ENCODE data around the gene DIPK2B. TPM values are rescaled to one million over a fixed set of nuclear protein-coding genes. Genes with fewer than 3 reads are reported as not detected.

Gene DIPK2B
- total and polyA plus RNA-seq, 2 of the 4 experiments (the other 2 are of a cell fraction), result not detected

- Histone ChIP-seq H2AFZ (replicated peaks; ENCODE audit: low read length, poor library complexity) (no peak overlapping the region), H2AK5ac (ENCODE audit: low read depth, low read length) (no peak overlapping the region), H3K4me2 (ENCODE audit: low read depth, low read length) (no peak overlapping the region), H3K9ac (ENCODE audit: low read depth, low read length) (no peak overlapping the region), H3K14ac (replicated peaks; ENCODE audit: low read depth, low read length) (no peak overlapping the region), H2BK5ac (ENCODE audit: low read depth, low read length, poor library complexity, severe bottlenecking) (no peak overlapping the region), H3K79me1 (ENCODE audit: low read depth in 1 of 2, low read length in 2 of 2) (no peaks in the 10 kb centered on the region), H2BK120ac (ENCODE audit: low read depth, low read length) (no peak overlapping the region), H2BK15ac (ENCODE audit: low read depth, low read length) (no peak overlapping the region), H4K91ac (ENCODE audit: insufficient read depth, low read depth, low read length) (no peak overlapping the region), H3K27me3 (ENCODE audit: control insufficient read depth, insufficient read depth, low read length) (peaks cover 30% of the 10 kb centered on the region), H2AK9ac (replicated peaks; ENCODE audit: low read depth, low read length, poor library complexity) (no peak overlapping the region), H3K9me3 (ENCODE audit: control insufficient read depth, insufficient read depth, low read length) (no peaks in the 10 kb centered on the region; the same call in 1 of the 2 replicates), H3K4me3 (ENCODE audit: insufficient read depth, low read depth, low read length) (no peak overlapping the region), H3K56ac (ENCODE audit: extremely low read depth, insufficient read depth, low read length) (no peak overlapping the region), H3K36me3 (ENCODE audit: control insufficient read depth, insufficient read depth, low read length) (no peaks in the 10 kb centered on the region), H3K4ac (ENCODE audit: low read depth, low read length) (no peak overlapping the region), H3K9me1 (ENCODE audit: insufficient read depth, low read length) (no peaks in the 10 kb centered on the region), H2BK20ac (ENCODE audit: low read depth, low read length) (no peak overlapping the region), H4K20me1 (ENCODE audit: insufficient read depth, low read length) (no peaks in the 10 kb centered on the region), H3K23ac (ENCODE audit: low read depth, low read length) (no peak overlapping the region), H3K18ac (ENCODE audit: low read depth, low read length) (no peak overlapping the region), H4K5ac (ENCODE audit: low read depth, low read length) (no peak overlapping the region), H3K4me1 (ENCODE audit: control insufficient read depth, insufficient read depth, low read length) (no peaks in the 10 kb centered on the region), H4K8ac (ENCODE audit: low read depth in 2 of 2, low read length in 2 of 2) (no peak overlapping the region), H3K27ac (ENCODE audit: insufficient read depth, low read length) (no peak overlapping the region)
- ChIA-PET POLR2A (ENCODE audit: unreplicated experiment) (no interaction called here), CTCF (no interaction called here)
- BruUV-seq (replicated peaks), result no TSS peak
- TF ChIP-seq RAD21 (IDR thresholded peaks at IDR 0.05; ENCODE audit: low read length), result no peak
- no peak for TF ChIP-seq RFX5 (IDR thresholded peaks at IDR 0.05; ENCODE audit: low read depth, low read length)
- no peak for TF ChIP-seq MXI1 (IDR thresholded peaks at IDR 0.05; ENCODE audit: borderline replicate concordance, low read depth, low read length)
- no peak for TF ChIP-seq CHD1 (IDR thresholded peaks at IDR 0.05; ENCODE audit: low read depth, low read length)
- no peak for TF ChIP-seq RCOR1 (IDR thresholded peaks at IDR 0.05; ENCODE audit: insufficient replicate concordance, low read length)
- TF ChIP-seq SMC3 (IDR thresholded peaks at IDR 0.05; ENCODE audit: low read depth, low read length), result no peak
- TF ChIP-seq, protein P1, sequence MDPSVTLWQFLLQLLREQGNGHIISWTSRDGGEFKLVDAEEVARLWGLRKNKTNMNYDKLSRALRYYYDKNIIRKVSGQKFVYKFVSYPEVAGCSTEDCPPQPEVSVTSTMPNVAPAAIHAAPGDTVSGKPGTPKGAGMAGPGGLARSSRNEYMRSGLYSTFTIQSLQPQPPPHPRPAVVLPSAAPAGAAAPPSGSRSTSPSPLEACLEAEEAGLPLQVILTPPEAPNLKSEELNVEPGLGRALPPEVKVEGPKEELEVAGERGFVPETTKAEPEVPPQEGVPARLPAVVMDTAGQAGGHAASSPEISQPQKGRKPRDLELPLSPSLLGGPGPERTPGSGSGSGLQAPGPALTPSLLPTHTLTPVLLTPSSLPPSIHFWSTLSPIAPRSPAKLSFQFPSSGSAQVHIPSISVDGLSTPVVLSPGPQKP (IDR thresholded peaks at IDR 0.05; ENCODE audit: borderline replicate concordance, low read depth, low read length), result no peak
- no peak for TF ChIP-seq MAFK (IDR thresholded peaks at IDR 0.05; ENCODE audit: low read depth, low read length)
- no peak for TF ChIP-seq CTCF (conservative IDR thresholded peaks at IDR 0.05; ENCODE audit: low read depth, low read length)
- no peak for TF ChIP-seq NFE2L2 (IDR thresholded peaks at IDR 0.05; ENCODE audit: low read depth, low read length)
- no peak for TF ChIP-seq MAZ (IDR thresholded peaks at IDR 0.05; ENCODE audit: borderline replicate concordance, low read depth, low read length)
- no peak for TF ChIP-seq CEBPB (IDR thresholded peaks at IDR 0.05; ENCODE audit: low read depth, low read length)
- no peak for TF ChIP-seq BHLHE40 (IDR thresholded peaks at IDR 0.05; ENCODE audit: low read depth, low read length)
- TF ChIP-seq POLR2A (IDR thresholded peaks at IDR 0.05; ENCODE audit: low read depth, low read length), result no peak
- TF ChIP-seq, protein P2, sequence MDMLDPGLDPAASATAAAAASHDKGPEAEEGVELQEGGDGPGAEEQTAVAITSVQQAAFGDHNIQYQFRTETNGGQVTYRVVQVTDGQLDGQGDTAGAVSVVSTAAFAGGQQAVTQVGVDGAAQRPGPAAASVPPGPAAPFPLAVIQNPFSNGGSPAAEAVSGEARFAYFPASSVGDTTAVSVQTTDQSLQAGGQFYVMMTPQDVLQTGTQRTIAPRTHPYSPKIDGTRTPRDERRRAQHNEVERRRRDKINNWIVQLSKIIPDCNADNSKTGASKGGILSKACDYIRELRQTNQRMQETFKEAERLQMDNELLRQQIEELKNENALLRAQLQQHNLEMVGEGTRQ (IDR thresholded peaks at IDR 0.05; ENCODE audit: low read depth, low read length), result no peak
- no peak for TF ChIP-seq FOS (IDR thresholded peaks at IDR 0.05; ENCODE audit: low read depth, low read length)
- dilution Hi-C loops (cut with HindIII; ENCODE audit: low sequenced_read_pairs, unreplicated experiment), result no loop called here
- in situ Hi-C loops (cut with MboI; ENCODE audit: low sequenced_read_pairs), result no loop called here
- intact Hi-C loops (cut with micrococcal nuclease), result no loop called here
- 57% methylated on average over 1 of the region's 3 CpGs; no CpG with 5 or more reads in 1 of the 2 experiments for WGBS, 2 experiments (ENCODE audit: extremely low coverage in 2 of 2, insufficient read length in 1 of 2)
- ATAC-seq (ENCODE audit: low read depth) (no peak), DNase-seq (no peak)
Measured at GRCh38 chrX:45232139-45232538, 31.5 kb upstream of the DIPK2B start.

All from IMR-90 (cell line).